NOMO-1 (cell line): ENCODE measurements around the gene TMEM79.
"Not testable (repeated sequence)": the region's sequence is repeated elsewhere in the genome, so short reads cannot be mapped to it uniquely, and the experiment has no call there.

ENCODE experiments used
- DNase-seq, 2 experiments: peaks; one replicate each; lab custom pipeline; 2025; ENCODE audit not compliant: unreplicated experiment in 2 of 2; lab: John Stamatoyannopoulos, UW

The TMEM79 gene

DNA sequence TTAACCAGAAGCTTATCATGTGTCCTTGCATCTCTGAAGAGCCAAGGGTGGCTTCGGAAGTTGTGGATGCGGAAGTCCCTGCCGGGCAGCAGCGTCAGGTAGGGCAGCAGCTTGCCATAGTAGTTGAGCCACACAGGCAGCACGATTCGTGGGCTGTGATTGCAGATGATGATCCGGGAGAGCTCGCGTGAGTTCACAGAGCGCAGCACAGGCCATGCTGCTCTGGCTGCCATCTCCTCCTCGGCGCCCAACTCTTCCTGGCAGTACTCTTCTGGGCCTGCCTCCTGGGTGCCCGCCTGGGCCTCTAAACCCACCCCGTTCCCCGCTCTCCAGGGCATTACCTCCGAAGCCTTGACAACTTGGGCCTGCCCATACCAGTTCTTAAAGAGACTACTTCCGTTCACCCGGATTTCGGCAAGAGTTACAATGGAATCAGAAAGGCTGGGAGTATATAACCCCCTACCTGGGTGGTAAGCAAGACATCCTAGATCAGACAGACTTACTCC, 14.8 kb downstream of the TMEM79 start, which contains the start of gene VHLL:
VHLL (minus strand) TSS at position 456 of the 506 bp plus-strand sequence; CDS start at position 338, 118 bp downstream.
- DNase-seq = no peak

DNA sequence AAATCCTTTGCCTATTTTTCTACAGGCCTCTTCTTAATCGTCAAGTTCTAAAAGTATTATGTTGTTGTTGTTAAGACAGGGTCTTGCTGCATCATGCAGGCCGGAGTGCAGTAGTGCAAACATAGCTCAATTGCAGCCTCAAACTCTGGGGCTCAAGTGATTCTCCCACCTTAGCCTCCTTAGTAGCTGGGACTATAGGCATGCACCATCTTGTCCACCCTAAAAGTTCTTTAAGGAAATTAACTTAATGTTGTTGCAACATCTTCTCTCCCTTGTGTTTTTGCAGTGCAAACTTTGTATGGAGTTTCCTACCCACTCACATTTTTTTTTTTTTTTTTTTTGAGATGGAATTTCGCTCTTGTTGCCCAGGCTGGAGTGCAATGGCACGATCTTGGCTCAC, 19.1 kb downstream of the TMEM79 start:
- DNase-seq = no peak

DNA sequence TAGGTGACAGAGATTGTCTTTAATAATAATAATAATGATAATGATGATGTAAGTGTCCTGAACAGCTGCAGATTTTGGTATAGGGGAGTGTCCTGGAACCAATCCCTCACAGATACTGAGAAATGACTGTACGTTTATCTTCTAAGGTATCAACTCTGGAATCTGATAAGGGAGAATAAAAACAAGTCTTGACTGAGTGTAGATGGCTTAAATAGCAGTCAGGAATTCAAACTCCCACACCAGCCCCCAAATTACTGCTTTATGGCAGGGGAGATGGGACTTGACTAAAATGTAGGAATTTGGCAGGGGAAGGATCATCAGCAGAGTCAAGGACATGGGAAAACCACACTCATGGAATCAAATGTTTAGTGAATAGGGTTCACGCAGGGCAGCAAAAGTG, 21.1 kb downstream of the TMEM79 start:
- DNase-seq = no peak

DNA sequence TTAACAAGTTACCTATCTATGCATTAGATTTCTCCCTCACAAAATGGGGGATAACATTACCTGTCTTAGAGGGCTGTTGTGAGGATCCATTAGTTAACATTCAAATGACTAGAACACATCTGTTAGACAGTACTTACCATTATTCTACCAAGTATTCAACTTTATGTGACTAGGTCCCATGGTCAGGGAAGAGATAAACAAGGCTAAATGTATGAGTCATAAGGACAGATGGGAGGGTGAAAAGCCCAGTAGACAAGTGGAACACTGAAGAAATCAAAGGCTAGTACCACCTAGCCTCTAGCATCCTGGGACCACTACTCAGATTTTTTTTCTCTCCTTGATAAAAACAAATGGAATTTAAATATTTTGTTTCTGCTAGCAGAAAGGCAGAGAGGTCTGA, 24.0 kb downstream of the TMEM79 start:
- no peak for DNase-seq

- DNase-seq = no peak
Measured at GRCh38 chr1:156310962-156311361, 26.8 kb downstream of the TMEM79 start.

GRCh38 chr1:156316909-156317308, 32.8 kb downstream of the TMEM79 start:
- DNase-seq = no peak

GRCh38 chr1:156319664-156320063, 35.5 kb downstream of the TMEM79 start:
- DNase-seq = peak in 1 of 2 experiments; percentile 23

DNA sequence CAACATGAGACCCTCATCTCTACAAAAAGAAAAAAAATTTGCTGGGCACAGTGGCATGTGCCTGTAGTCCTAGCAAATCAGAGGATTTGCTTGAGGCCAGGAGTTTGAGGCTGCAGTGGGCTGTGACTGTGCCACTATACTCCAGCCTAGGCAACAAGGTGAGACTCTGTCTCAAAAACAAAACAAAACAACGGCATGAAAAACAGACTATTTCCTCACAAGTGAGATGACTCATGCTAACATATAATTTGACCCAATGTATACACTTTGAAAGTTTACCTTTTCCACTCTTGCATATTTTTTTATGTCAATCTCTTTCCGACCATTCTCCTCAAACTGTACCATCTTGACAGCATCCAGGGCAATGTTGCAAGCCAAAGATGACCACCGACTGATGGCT, 36.4 kb downstream of the TMEM79 start:
- no peak for DNase-seq

DNA sequence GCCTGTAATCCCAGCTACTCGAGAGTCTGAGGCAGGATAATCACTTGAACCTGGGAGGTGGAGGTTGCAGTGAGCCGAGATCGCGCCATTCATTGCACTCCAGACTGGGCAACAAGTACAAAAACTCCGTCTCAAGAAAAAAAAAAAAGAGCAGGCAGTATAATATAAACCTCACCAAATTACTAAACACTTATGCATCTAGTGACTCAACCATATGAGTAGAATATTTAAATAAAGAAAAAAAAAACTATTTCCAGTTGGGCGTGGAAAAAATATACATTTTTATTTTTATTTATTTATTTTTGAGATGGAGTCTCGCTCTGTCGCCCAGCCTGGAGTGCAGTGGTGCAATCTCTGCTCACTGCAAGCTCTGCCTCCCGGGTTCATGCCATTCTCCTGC, 39.1 kb downstream of the TMEM79 start:
- not testable (repeated sequence) for DNase-seq

- no peak for DNase-seq
Measured at GRCh38 chr1:156336242-156336641, 52.1 kb downstream of the TMEM79 start.

GRCh38 chr1:156337052-156337887, 53.1 kb downstream of the TMEM79 start:
- no peak for DNase-seq

DNA sequence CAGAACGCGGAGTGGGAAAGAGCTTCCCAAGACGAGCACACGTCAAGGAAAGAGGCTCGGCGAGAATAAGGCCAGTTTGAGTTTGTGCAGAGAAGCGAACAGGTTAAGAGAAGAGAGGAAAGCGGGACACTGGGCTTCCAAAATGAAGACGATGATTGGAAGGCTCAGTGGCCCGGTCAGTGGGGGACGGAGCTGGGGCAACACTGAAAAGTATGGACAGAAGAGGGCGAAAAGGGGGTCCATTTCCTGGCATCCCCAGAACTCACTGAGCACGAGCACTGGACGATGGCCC, 53.7 kb downstream of the TMEM79 start:
- no peak for DNase-seq

DNA sequence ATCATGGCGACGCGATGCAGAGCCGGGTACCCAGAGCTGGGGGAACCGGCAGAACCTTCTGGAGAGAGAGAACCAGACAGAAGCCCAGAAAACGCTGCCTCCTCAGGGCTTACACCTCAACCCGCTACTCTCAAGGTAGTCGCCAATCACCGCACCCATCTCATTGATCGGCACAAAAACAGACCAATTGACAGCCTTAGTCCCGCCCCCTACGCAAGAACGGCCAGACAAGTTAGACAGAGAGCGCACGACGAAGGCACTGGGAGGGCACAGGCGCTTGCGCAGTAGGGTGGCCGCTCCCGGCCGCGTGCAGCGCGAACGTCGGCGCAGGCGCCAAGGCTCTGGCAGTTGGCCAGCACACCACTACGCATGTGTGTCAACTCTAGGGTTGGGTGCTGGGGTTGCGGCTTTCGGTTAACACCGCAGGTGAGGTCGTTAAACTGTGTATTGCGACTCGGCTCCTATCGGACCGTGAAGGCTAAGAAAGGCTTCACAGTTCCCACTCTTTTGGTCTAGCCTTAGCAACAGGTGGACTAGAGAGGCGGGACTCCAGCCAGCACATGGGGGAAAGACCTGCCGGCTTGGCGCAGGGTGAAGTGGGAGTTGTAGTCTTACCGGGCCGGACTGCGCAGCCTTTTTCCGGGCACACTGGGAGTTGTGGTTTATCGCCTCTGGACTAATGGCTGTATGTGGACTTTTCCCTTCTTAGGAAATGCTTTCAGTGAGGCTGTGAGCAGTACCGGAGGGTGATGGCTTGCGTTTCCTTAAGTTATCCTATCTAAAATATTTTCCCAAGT, 54.3 kb downstream of the TMEM79 start, which contains the start of the genes CCT3 and TSACC:
CCT3 (minus strand) TSS at position 113 of the 797 bp plus-strand sequence; CDS start at position 5, 108 bp downstream.
TSACC (plus strand) TSS at position 347 of the 797 bp plus-strand sequence. CDS start 1,232 bp downstream, outside the sequence.
- peak; percentile 99 to 100 for DNase-seq
